Measurements from ENCODE around the gene PCK2.

PCK2 gene

GRCh38 chr14:24119691-24120090 lies 25.6 kb downstream of the PCK2 start:
- H3K9me2 ChIP-seq (replicated peaks; ENCODE audit: low read depth, low read length), result no peaks in the 10 kb centered on the region
- no peak overlapping the region for H3K9ac ChIP-seq (ENCODE audit: low read depth, low read length, poor library complexity, severe bottlenecking)
- H3K4me3 ChIP-seq (ENCODE audit: low read length, poor library complexity, severe bottlenecking), result no peak overlapping the region
- H3K27me3 ChIP-seq (ENCODE audit: insufficient read depth, low read length, poor library complexity, severe bottlenecking), result no peaks in the 10 kb centered on the region
- peaks cover 11% of the 10 kb centered on the region for H4K20me1 ChIP-seq (ENCODE audit: insufficient read depth, low read length, poor library complexity, severe bottlenecking)
- no peak for TF ChIP-seq EZH2phosphoT487 (IDR thresholded peaks at IDR 0.05; ENCODE audit: borderline replicate concordance)
- TF ChIP-seq, protein P1, sequence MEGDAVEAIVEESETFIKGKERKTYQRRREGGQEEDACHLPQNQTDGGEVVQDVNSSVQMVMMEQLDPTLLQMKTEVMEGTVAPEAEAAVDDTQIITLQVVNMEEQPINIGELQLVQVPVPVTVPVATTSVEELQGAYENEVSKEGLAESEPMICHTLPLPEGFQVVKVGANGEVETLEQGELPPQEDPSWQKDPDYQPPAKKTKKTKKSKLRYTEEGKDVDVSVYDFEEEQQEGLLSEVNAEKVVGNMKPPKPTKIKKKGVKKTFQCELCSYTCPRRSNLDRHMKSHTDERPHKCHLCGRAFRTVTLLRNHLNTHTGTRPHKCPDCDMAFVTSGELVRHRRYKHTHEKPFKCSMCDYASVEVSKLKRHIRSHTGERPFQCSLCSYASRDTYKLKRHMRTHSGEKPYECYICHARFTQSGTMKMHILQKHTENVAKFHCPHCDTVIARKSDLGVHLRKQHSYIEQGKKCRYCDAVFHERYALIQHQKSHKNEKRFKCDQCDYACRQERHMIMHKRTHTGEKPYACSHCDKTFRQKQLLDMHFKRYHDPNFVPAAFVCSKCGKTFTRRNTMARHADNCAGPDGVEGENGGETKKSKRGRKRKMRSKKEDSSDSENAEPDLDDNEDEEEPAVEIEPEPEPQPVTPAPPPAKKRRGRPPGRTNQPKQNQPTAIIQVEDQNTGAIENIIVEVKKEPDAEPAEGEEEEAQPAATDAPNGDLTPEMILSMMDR (conservative IDR thresholded peaks at IDR 0.05; ENCODE audit: low read length), result no peak
- no peaks in the 10 kb centered on the region for H3K9me3 ChIP-seq (ENCODE audit: insufficient read depth, low read depth, low read length)
- no peaks in the 10 kb centered on the region for H3F3A ChIP-seq (ENCODE audit: low read depth)
- H3K4me1 ChIP-seq (ENCODE audit: insufficient read depth, low read length, poor library complexity, severe bottlenecking), result peaks cover 19% of the 10 kb centered on the region
- peaks cover 50% of the 10 kb centered on the region for H3K36me3 ChIP-seq (ENCODE audit: insufficient read depth, low read length)
- peaks cover 25% of the 10 kb centered on the region for H3K79me2 ChIP-seq (ENCODE audit: insufficient read depth, low read length)
- H3K4me2 ChIP-seq (ENCODE audit: low read depth, low read length, poor library complexity, severe bottlenecking), result no peak overlapping the region
- no peak overlapping the region for H2AFZ ChIP-seq (ENCODE audit: low read length)

DNA sequence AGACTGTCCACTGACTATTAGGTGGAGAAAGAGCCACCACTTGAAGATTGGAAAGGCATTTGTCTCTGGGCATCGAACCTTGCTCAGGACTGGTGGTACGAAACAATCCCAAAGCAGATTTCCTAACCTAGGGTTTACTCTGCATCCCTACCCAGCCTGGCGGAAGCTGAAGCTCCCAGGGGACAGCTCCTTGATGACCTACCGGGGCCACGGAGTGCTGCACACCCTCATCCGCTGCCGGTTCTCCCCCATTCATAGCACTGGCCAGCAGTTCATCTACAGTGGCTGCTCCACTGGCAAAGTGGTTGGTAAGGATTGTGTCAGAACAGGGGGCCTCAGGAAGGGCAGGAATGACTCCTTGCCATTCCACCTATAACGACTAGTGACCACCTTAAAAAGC lies 27.1 kb downstream of the PCK2 start:
- peaks cover 4% of the 10 kb centered on the region for H4K20me1 ChIP-seq (ENCODE audit: insufficient read depth, low read length, poor library complexity, severe bottlenecking)
- no peaks in the 10 kb centered on the region for H3K9me2 ChIP-seq (replicated peaks; ENCODE audit: low read depth, low read length)
- no peak overlapping the region for H2AFZ ChIP-seq (ENCODE audit: low read length)
- H3K4me3 ChIP-seq (ENCODE audit: low read length, poor library complexity, severe bottlenecking), result no peak overlapping the region
- H3K4me1 ChIP-seq (ENCODE audit: insufficient read depth, low read length, poor library complexity, severe bottlenecking), result peaks cover 9% of the 10 kb centered on the region
- peaks cover 50% of the 10 kb centered on the region for H3K36me3 ChIP-seq (ENCODE audit: insufficient read depth, low read length)
- no peaks in the 10 kb centered on the region for H3K9me3 ChIP-seq (ENCODE audit: insufficient read depth, low read depth, low read length)
- H3K27me3 ChIP-seq (ENCODE audit: insufficient read depth, low read length, poor library complexity, severe bottlenecking), result no peaks in the 10 kb centered on the region
- no peaks in the 10 kb centered on the region for H3F3A ChIP-seq (ENCODE audit: low read depth)
- H3K9ac ChIP-seq (ENCODE audit: low read depth, low read length, poor library complexity, severe bottlenecking), result no peak overlapping the region
- no peak overlapping the region for H3K4me2 ChIP-seq (ENCODE audit: low read depth, low read length, poor library complexity, severe bottlenecking)
- no peak for TF ChIP-seq EZH2phosphoT487 (IDR thresholded peaks at IDR 0.05; ENCODE audit: borderline replicate concordance)
- TF ChIP-seq, protein P1 (conservative IDR thresholded peaks at IDR 0.05; ENCODE audit: low read length), result no peak
- peaks cover 14% of the 10 kb centered on the region for H3K79me2 ChIP-seq (ENCODE audit: insufficient read depth, low read length)

DNA sequence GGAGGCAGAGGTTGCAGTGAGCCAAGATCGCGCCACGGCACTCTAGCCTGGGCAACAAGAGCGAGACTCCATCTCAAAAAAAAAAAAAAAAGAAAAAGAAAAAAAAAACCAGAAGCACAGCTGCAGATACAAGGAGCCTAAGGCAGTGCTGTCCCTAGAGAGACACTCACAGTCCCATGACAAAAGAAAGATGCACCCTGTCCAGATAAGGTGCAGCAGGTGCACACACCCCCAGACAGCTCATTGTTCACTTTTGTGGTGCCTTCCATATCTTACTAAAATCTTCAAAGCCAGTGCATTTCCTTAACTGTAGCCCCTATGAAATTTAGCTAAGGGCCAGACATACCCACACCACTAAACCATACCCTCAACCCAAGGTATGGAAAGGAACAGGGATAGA lies 28.3 kb downstream of the PCK2 start:
- Histone ChIP-seq H3K9me3 (ENCODE audit: insufficient read depth, low read depth, low read length) (no peaks in the 10 kb centered on the region), H2AFZ (ENCODE audit: low read length) (no peak overlapping the region), H3K4me2 (ENCODE audit: low read depth, low read length, poor library complexity, severe bottlenecking) (no peak overlapping the region), H3F3A (ENCODE audit: low read depth) (no peaks in the 10 kb centered on the region), H3K36me3 (ENCODE audit: insufficient read depth, low read length) (peaks cover 46% of the 10 kb centered on the region), H3K9me2 (replicated peaks; ENCODE audit: low read depth, low read length) (no peaks in the 10 kb centered on the region), H3K4me1 (ENCODE audit: insufficient read depth, low read length, poor library complexity, severe bottlenecking) (no peaks in the 10 kb centered on the region), H4K20me1 (ENCODE audit: insufficient read depth, low read length, poor library complexity, severe bottlenecking) (peaks cover under 1% of the 10 kb centered on the region), H3K4me3 (ENCODE audit: low read length, poor library complexity, severe bottlenecking) (no peak overlapping the region), H3K79me2 (ENCODE audit: insufficient read depth, low read length) (peaks cover 2% of the 10 kb centered on the region; the same call in 1 of the 2 replicates), H3K9ac (ENCODE audit: low read depth, low read length, poor library complexity, severe bottlenecking) (no peak overlapping the region), H3K27me3 (ENCODE audit: insufficient read depth, low read length, poor library complexity, severe bottlenecking) (no peaks in the 10 kb centered on the region)
- TF ChIP-seq, protein P1 (conservative IDR thresholded peaks at IDR 0.05; ENCODE audit: low read length), result no peak
- no peak for TF ChIP-seq EZH2phosphoT487 (IDR thresholded peaks at IDR 0.05; ENCODE audit: borderline replicate concordance)

Measured in Loucy (cell line).